Neural progenitor cell (in vitro differentiated cells): ENCODE data around the gene AGR2. TPM values are rescaled to one million over a fixed set of nuclear protein-coding genes. Genes with fewer than 3 reads are reported as not detected.
"Not testable (repeated sequence)": the region's sequence is repeated elsewhere in the genome, so short reads cannot be mapped to it uniquely, and the experiment has no call there.

Experiments
- DNase-seq: peaks from one replicate; pipeline ENCODE4 v3.0.0-alpha.2; 2016; ENCODE audit warnings: low spot score
- H2AFZ ChIP-seq: fragments of 200-600 bp; sonication (generic); replicated peaks from 2 replicates; pipeline ENCODE4 v1.6.1; 2016; ENCODE audit warnings: antibody characterized with exemption
- H3F3A ChIP-seq: fragments of 200-600 bp; sonication (generic); 2 replicates; pipeline ENCODE4 v1.6.1; 2016; ENCODE audit warnings: antibody characterized with exemption, low read depth
- H3K27ac ChIP-seq: fragments of 200-600 bp; sonication (generic); 2 replicates; pipeline ENCODE4 v1.5.1; 2016; ENCODE audit warnings: mild to moderate bottlenecking
- H3K27me3 ChIP-seq: fragments of 200-600 bp; sonication (generic); 2 replicates; pipeline ENCODE4 v1.6.1; 2016; ENCODE audit warnings: mild to moderate bottlenecking, moderate library complexity
- H3K36me3 ChIP-seq: fragments of 200-600 bp; sonication (generic); 2 replicates; pipeline ENCODE4 v1.5.1; 2016
- H3K4me1 ChIP-seq: fragments of 200-600 bp; sonication (generic); 2 replicates; pipeline ENCODE4 v1.6.1; 2016; ENCODE audit warnings: mixed run types
- H3K4me2 ChIP-seq: fragments of 200-600 bp; sonication (generic); 2 replicates; pipeline ENCODE4 v1.6.1; 2016
- H3K4me3 ChIP-seq: fragments of 200-600 bp; sonication (generic); 2 replicates; pipeline ENCODE4 v1.5.1; 2016
- H3K79me2 ChIP-seq: fragments of 200-600 bp; sonication (generic); 2 replicates; pipeline ENCODE4 v1.6.1; 2016; ENCODE audit warnings: low read depth
- H3K9ac ChIP-seq: fragments of 200-600 bp; sonication (generic); 2 replicates; pipeline ENCODE4 v1.6.1; 2016
- H3K9me3 ChIP-seq: fragments of 200-600 bp; sonication (generic); 2 replicates; pipeline ENCODE4 v1.5.1; 2016; ENCODE audit warnings: low read depth
- H4K20me1 ChIP-seq: fragments of 200-600 bp; sonication (generic); 2 replicates; pipeline ENCODE4 v1.6.1; 2016; ENCODE audit warnings: low read depth
- H3K27ac Mint-ChIP-seq: 3 replicates; pipeline ENCODE4 v1.8.0; 2021; ENCODE audit warnings: mixed read lengths
- H3K27me3 Mint-ChIP-seq: 2 replicates; pipeline ENCODE4 v1.8.0; 2022; ENCODE audit warnings: low read depth, mild to moderate bottlenecking, inconsistent platforms, moderate library complexity, mixed read lengths; ENCODE audit not compliant: insufficient read depth
- H3K36me3 Mint-ChIP-seq: 3 replicates; pipeline ENCODE4 v1.8.0; 2021; ENCODE audit warnings: mixed read lengths
- H3K4me1 Mint-ChIP-seq: 3 replicates; pipeline ENCODE4 v1.8.0; 2021; ENCODE audit warnings: mixed read lengths
- H3K4me3 Mint-ChIP-seq: 3 replicates; pipeline ENCODE4 v1.8.0; 2021; ENCODE audit warnings: mild to moderate bottlenecking, moderate library complexity, mixed read lengths
- H3K9me3 Mint-ChIP-seq: 3 replicates; pipeline ENCODE4 v1.8.0; 2020; ENCODE audit warnings: mixed read lengths
- CTCF ChIP-seq: fragments of 200-600 bp; sonication (generic); IDR thresholded peaks from 2 replicates; pipeline ENCODE4 v1.5.1; 2017; ENCODE audit warnings: antibody characterized with exemption, mild to moderate bottlenecking
- EZH2 ChIP-seq: fragments of 200-600 bp; sonication (generic); IDR thresholded peaks from 2 replicates; pipeline ENCODE4 v1.6.1; 2017; ENCODE audit warnings: antibody characterized with exemption, mild to moderate bottlenecking, moderate library complexity
- EZH2phosphoT487 ChIP-seq: fragments of 200-600 bp; sonication (generic); IDR thresholded peaks from 2 replicates; pipeline ENCODE4 v1.6.1; 2017; ENCODE audit warnings: antibody characterized with exemption
- total RNA-seq: library from RNA; depleted of rRNA; stranded (reverse); fragments of >200 nt; gene quantifications from 2 replicates; pipeline ENCODE4 v1.2.3, GENCODE V29; 2015; ENCODE audit warnings: low replicate concordance

AGR2 gene
- not detected in 2 replicates for total RNA-seq

DNA sequence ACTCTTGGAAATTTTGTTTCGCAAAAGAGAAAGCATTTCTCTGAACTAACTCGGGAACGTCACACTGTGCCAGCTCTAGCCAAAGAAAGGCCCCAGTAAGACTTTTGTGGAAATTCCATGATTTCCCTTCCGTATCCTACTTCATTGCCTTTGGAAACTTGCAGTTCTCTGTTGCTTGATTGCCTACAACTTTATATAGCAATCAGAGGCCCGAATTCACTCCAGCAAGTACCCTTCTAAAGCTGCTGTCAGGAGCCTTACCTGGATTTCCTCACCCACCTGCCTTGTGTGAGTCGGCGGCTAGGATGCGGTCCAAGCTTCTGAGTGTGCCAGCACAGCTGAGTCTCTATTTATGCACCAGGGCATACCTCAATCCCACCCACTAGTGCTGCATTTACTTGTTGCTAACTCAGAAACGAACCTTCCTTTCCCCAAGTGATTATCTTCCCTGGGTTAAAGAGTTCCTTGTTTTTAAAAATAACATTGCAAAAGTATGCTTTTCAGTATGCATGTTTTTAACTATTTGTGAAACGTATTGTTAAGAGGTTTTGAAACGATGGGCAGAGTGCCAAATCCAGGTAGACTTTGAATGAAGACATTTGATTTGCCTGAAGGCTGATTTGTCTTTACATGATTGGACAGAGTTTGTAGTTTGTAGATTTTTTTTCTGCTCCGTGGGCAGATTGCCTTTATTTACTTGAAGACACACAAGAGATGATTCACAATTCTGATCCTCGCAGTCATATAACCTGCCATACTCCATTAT lies at the start of gene AGR2:
AGR2 (minus strand) TSS at position 326 of the 766 bp plus-strand sequence. CDS start 3,203 bp downstream, outside the sequence.
- peak within 1 kb of the TSS; percentile 15 for H2AFZ ChIP-seq
- no peak within 1 kb of the TSS for H3K27ac Mint-ChIP-seq
- H3K4me3 Mint-ChIP-seq, result no peak within 1 kb of the TSS

DNA sequence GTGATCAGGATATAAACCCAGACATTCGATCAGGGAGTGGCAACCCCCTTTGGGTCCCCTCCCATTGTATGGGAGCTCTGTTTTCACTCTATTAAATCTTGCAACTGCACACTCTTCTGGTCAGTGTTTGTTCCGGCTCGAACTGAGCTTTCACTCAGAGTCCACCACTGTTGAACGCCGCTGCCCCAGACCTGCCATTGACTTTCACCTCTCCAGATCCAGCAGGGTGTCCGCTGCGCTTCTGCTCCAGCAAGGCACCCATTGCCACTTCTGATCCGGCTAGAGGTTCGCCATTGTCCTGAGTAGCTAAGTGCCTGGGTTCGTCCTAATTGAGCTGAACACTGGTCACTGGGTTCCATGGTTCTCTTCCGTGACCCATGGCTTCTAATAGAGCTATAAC lies 48.4 kb upstream of the AGR2 start:
- H3K4me3 Mint-ChIP-seq, H3K9me3 Mint-ChIP-seq, H3K4me3 ChIP-seq, H4K20me1 ChIP-seq, H3K9me3 ChIP-seq, H3K27ac ChIP-seq, H3K4me1 Mint-ChIP-seq, H3K27me3 ChIP-seq, H3K9ac ChIP-seq, H3F3A ChIP-seq, H3K36me3 Mint-ChIP-seq, H3K4me2 ChIP-seq, H3K27ac Mint-ChIP-seq, H2AFZ ChIP-seq, H3K27me3 Mint-ChIP-seq, H3K36me3 ChIP-seq, H3K79me2 ChIP-seq, DNase-seq: not testable (repeated sequence)
- peaks cover 10% of the 10 kb centered on the region for H3K4me1 ChIP-seq

More for the DNA sequence above, at the start of gene AGR2:
- no peaks in the 10 kb centered on the region for H3K36me3 Mint-ChIP-seq
- H3K27me3 ChIP-seq, result no peaks in the 10 kb centered on the region
- no peak within 1 kb of the TSS for H3K4me3 ChIP-seq
- H3K27ac ChIP-seq, result no peak within 1 kb of the TSS
- H3K9ac ChIP-seq, result no peak within 1 kb of the TSS
- H4K20me1 ChIP-seq, result no peaks in the 10 kb centered on the region
- H3K9me3 ChIP-seq, result no peaks in the 10 kb centered on the region
- H3K27me3 Mint-ChIP-seq, result no peaks in the 10 kb centered on the region
- H3K4me1 ChIP-seq, result no peaks in the 10 kb centered on the region
- DNase-seq, result no peak
- H3K4me2 ChIP-seq, result no peak within 1 kb of the TSS
- no peaks in the 10 kb centered on the region for H3K79me2 ChIP-seq
- no peaks in the 10 kb centered on the region for H3K36me3 ChIP-seq
- peaks cover 12% of the 10 kb centered on the region for H3K4me1 Mint-ChIP-seq
- H3K9me3 Mint-ChIP-seq, result no peaks in the 10 kb centered on the region
- no peak for TF ChIP-seq EZH2
- H3F3A ChIP-seq, result no peaks in the 10 kb centered on the region

GRCh38 chr7:16851829-16852228 lies 47.0 kb upstream of the AGR2 start:
- H3K4me3 Mint-ChIP-seq, result no peak overlapping the region
- H3K27me3 Mint-ChIP-seq, result peaks cover 8% of the 10 kb centered on the region
- H3K4me2 ChIP-seq, result no peak overlapping the region

GRCh38 chr7:16850614-16851466 lies 46.0 kb upstream of the AGR2 start:
- Mint-ChIP-seq H3K9me3 (peaks cover 3% of the 10 kb centered on the region), H3K4me1 (peaks cover 2% of the 10 kb centered on the region), H3K4me3 (no peak overlapping the region), H3K27ac (no peak overlapping the region), H3K36me3 (no peaks in the 10 kb centered on the region), H3K27me3 (peaks cover 8% of the 10 kb centered on the region)
- Histone ChIP-seq H4K20me1 (no peaks in the 10 kb centered on the region), H2AFZ (no peak overlapping the region), H3K36me3 (no peaks in the 10 kb centered on the region), H3K4me3 (no peak overlapping the region), H3K4me1 (peaks cover 10% of the 10 kb centered on the region), H3K27me3 (no peaks in the 10 kb centered on the region), H3K27ac (no peak overlapping the region), H3K9ac (no peak overlapping the region), H3K9me3 (no peaks in the 10 kb centered on the region), H3F3A (no peaks in the 10 kb centered on the region), H3K79me2 (no peaks in the 10 kb centered on the region), H3K4me2 (no peak overlapping the region)
- no peak for DNase-seq
- no peak for TF ChIP-seq CTCF

More at GRCh38 chr7:16851829-16852228, 47.0 kb upstream of the AGR2 start:
- Histone ChIP-seq H3K4me3 (no peak overlapping the region), H3F3A (no peaks in the 10 kb centered on the region), H3K27ac (no peak overlapping the region), H2AFZ (no peak overlapping the region), H3K27me3 (no peaks in the 10 kb centered on the region), H3K9ac (no peak overlapping the region), H3K4me1 (peaks cover 10% of the 10 kb centered on the region), H4K20me1 (no peaks in the 10 kb centered on the region), H3K79me2 (no peaks in the 10 kb centered on the region), H3K9me3 (no peaks in the 10 kb centered on the region), H3K36me3 (no peaks in the 10 kb centered on the region)
- H3K4me1 Mint-ChIP-seq, result peaks cover 2% of the 10 kb centered on the region
- peak overlapping the region; percentile 34 for H3K27ac Mint-ChIP-seq
- TF ChIP-seq EZH2phosphoT487 (no peak), EZH2 (no peak)
- no peaks in the 10 kb centered on the region for H3K36me3 Mint-ChIP-seq
- peaks cover 3% of the 10 kb centered on the region for H3K9me3 Mint-ChIP-seq
- peak; percentile 4 for DNase-seq
